Activated T-cell treated with anti-CD3 and anti-CD28 coated beads, Interleukin-2, amount 50 U/mL, for 4 hours (primary cell): Measurements from ENCODE around the gene ZNF672. TPM values are rescaled to one million over a fixed set of nuclear protein-coding genes. Genes with fewer than 3 reads are reported as not detected.
"Not testable (repeated sequence)": the region's sequence is repeated elsewhere in the genome, so short reads cannot be mapped to it uniquely, and the experiment has no call there.

ENCODE experiments used
- ATAC-seq, 2 donors: fragments of 200-7000 bp; cut with Tn5 transposase; one replicate each; pipeline ENCODE4 v1.10.0; 2021
- DNase-seq: peaks from one replicate; pipeline ENCODE4 v3.0.0-alpha.2; 2020
- H3K27me3 Mint-ChIP-seq: one replicate; pipeline ENCODE4 v1.8.0; 2021; ENCODE audit warnings: low read depth, mixed read lengths
- H3K36me3 Mint-ChIP-seq: one replicate; pipeline ENCODE4 v1.8.0; 2022; ENCODE audit warnings: mixed read lengths; ENCODE audit not compliant: insufficient read depth
- H3K4me1 Mint-ChIP-seq: one replicate; pipeline ENCODE4 v1.8.0; 2021; ENCODE audit warnings: low read depth, mixed read lengths
- H3K4me3 Mint-ChIP-seq: one replicate; pipeline ENCODE4 v1.8.0; 2021; ENCODE audit warnings: mild to moderate bottlenecking, moderate library complexity, mixed read lengths
- H3K9me3 Mint-ChIP-seq: one replicate; pipeline ENCODE4 v1.8.0; 2021; ENCODE audit warnings: mixed read lengths
- total RNA-seq, 3 donors: library from RNA; stranded (reverse); gene quantifications; one replicate each; pipeline ENCODE4 v1.2.1, GENCODE V29; 2021

The ZNF672 gene
- total RNA-seq, 3 donors from 2014 or later, result 35.9 to 38.3 (median 37.2) TPM

- ATAC-seq, H3K4me1 Mint-ChIP-seq, H3K36me3 Mint-ChIP-seq, H3K9me3 Mint-ChIP-seq, H3K4me3 Mint-ChIP-seq, DNase-seq: not testable (repeated sequence)
- peaks cover 30% of the 10 kb centered on the region for H3K27me3 Mint-ChIP-seq
Observed at GRCh38 chr1:248889914-248890243, 51.9 kb downstream of the ZNF672 start.

GRCh38 chr1:248890549-248891498, 52.8 kb downstream of the ZNF672 start:
- H3K9me3 Mint-ChIP-seq, result no peaks in the 10 kb centered on the region
- ATAC-seq, result no peak
- H3K4me1 Mint-ChIP-seq, result no peaks in the 10 kb centered on the region
- H3K27me3 Mint-ChIP-seq, result peaks cover 32% of the 10 kb centered on the region
- H3K4me3 Mint-ChIP-seq, result no peak overlapping the region
- no peak for DNase-seq
- no peaks in the 10 kb centered on the region for H3K36me3 Mint-ChIP-seq

GRCh38 chr1:248891758-248892157, 53.7 kb downstream of the ZNF672 start:
- Mint-ChIP-seq H3K4me1 (no peaks in the 10 kb centered on the region), H3K36me3 (no peaks in the 10 kb centered on the region), H3K27me3 (peaks cover 40% of the 10 kb centered on the region), H3K9me3 (no peaks in the 10 kb centered on the region), H3K4me3 (no peak overlapping the region)
- ATAC-seq, result no peak
- DNase-seq, result no peak

- Mint-ChIP-seq H3K4me1 (no peaks in the 10 kb centered on the region), H3K4me3 (no peak overlapping the region)
Observed at GRCh38 chr1:248892590-248892989, 54.6 kb downstream of the ZNF672 start.

GRCh38 chr1:248894837-248895236, 56.8 kb downstream of the ZNF672 start:
- Mint-ChIP-seq H3K36me3 (no peaks in the 10 kb centered on the region), H3K27me3 (peaks cover 51% of the 10 kb centered on the region), H3K9me3 (no peaks in the 10 kb centered on the region), H3K4me3 (no peak overlapping the region), H3K4me1 (no peaks in the 10 kb centered on the region)
- DNase-seq (no peak), ATAC-seq (no peak)

More at GRCh38 chr1:248892590-248892989, 54.6 kb downstream of the ZNF672 start:
- no peak for DNase-seq
- Mint-ChIP-seq H3K9me3 (no peaks in the 10 kb centered on the region), H3K36me3 (no peaks in the 10 kb centered on the region), H3K27me3 (peaks cover 46% of the 10 kb centered on the region)
- no peak for ATAC-seq

- Mint-ChIP-seq H3K9me3 (no peaks in the 10 kb centered on the region), H3K36me3 (no peaks in the 10 kb centered on the region), H3K4me3 (no peak overlapping the region), H3K4me1 (no peaks in the 10 kb centered on the region), H3K27me3 (peaks cover 36% of the 10 kb centered on the region)
- DNase-seq (no peak), ATAC-seq (no peak)
Observed at GRCh38 chr1:248897412-248898337, 59.7 kb downstream of the ZNF672 start.

Other genes starting within 250 kb of the ZNF672 start
- not detected for gene OR2T10, start 240.5 kb upstream of the ZNF672 start, total RNA-seq
- gene OR2T11, start 203.1 kb upstream of the ZNF672 start, total RNA-seq, result not detected
- not detected for gene OR2T35, start 192.9 kb upstream of the ZNF672 start, total RNA-seq
- not detected for gene OR2T27, start 182.7 kb upstream of the ZNF672 start, total RNA-seq
- gene OR14I1, start 135.5 kb upstream of the ZNF672 start, total RNA-seq, result not detected
- not detected for gene LYPD8, start 82.5 kb upstream of the ZNF672 start, total RNA-seq
- 10 to 100 TPM; 14.9 to 16.4 (median 16.1) TPM for gene SH3BP5L, start 12.3 kb upstream of the ZNF672 start, total RNA-seq
- gene ZNF692, start 20.9 kb downstream of the ZNF672 start, total RNA-seq, result 10 to 100 TPM; 59.8 to 72.6 (median 70.1) TPM
- 1 to 10 TPM; 3.4 to 4.7 (median 4.0) TPM for gene PGBD2, start 68.0 kb downstream of the ZNF672 start, total RNA-seq